H1 (cell line): ENCODE data around the gene STX4. TPM values are rescaled to one million over a fixed set of nuclear protein-coding genes. Genes with fewer than 3 reads are reported as not detected.
"Not testable (repeated sequence)": the region's sequence is repeated elsewhere in the genome, so short reads cannot be mapped to it uniquely, and the experiment has no call there.

Experiments used
- CTCF ChIA-PET: fragments of 300-600 bp; sonication (Branson Sonifier 250); formaldehyde crosslinking; loops from one replicate; lab custom pipeline; 2021; ENCODE audit not compliant: partially characterized antibody; lab: Charles Lee
- POLR2A ChIA-PET: fragments of 300-600 bp; sonication (Branson Sonifier 250); formaldehyde crosslinking; loops from one replicate; lab custom pipeline; 2021; ENCODE audit warnings: inconsistent platforms; ENCODE audit not compliant: partially characterized antibody; lab: Charles Lee
- DNase-seq, 2 experiments: peaks; one replicate each; pipeline versions ENCODE4 v3.0.0 to v3.0.0-alpha.2; 2010 to 2022; ENCODE audit warnings: low spot score in 2 of 2, low read depth in 1 of 2, mixed read lengths in 1 of 2
- FAIRE-seq: peaks from 2 replicates; lab custom pipeline; 2011; peaks lifted over from hg19 to GRCh38; lab: Jason Lieb, UNC
- H2AFZ ChIP-seq: 2 replicates; pipeline ENCODE4 v1.8.1; 2012; ENCODE audit warnings: low read length, inconsistent platforms
- H2AK5ac ChIP-seq: 2 replicates; pipeline ENCODE4 v1.6.1; 2013; ENCODE audit warnings: low read depth, low read length
- H2BK120ac ChIP-seq: replicated peaks from 2 replicates; pipeline ENCODE3; 2013; ENCODE audit warnings: low read depth, low read length, inconsistent platforms
- H2BK12ac ChIP-seq: 2 replicates; pipeline ENCODE4 v1.6.1; 2013; ENCODE audit warnings: low read depth, low read length
- H2BK15ac ChIP-seq: 2 replicates; pipeline ENCODE4 v1.6.1; 2013; ENCODE audit warnings: low read length
- H2BK20ac ChIP-seq: 2 replicates; pipeline ENCODE4 v1.6.1; 2013; ENCODE audit warnings: low read length
- H2BK5ac ChIP-seq: 2 replicates; pipeline ENCODE4 v1.6.1; 2013; ENCODE audit warnings: low read depth, low read length
- H3K14ac ChIP-seq: 2 replicates; pipeline ENCODE4 v1.6.1; 2013; ENCODE audit warnings: inconsistent platforms; ENCODE audit not compliant: insufficient read length
- H3K18ac ChIP-seq: 2 replicates; pipeline ENCODE4 v1.6.1; 2013; ENCODE audit warnings: low read length; ENCODE audit errors: extremely low read depth
- H3K23ac ChIP-seq: 2 replicates; pipeline ENCODE4 v1.6.1; 2013; ENCODE audit warnings: inconsistent platforms; ENCODE audit not compliant: insufficient read length
- H3K23me2 ChIP-seq: 2 replicates; pipeline ENCODE4 v1.6.1; 2013; ENCODE audit warnings: low read depth, low read length
- H3K27ac ChIP-seq: 2 replicates; pipeline ENCODE4 v1.6.1; 2011; ENCODE audit warnings: low read depth, low read length, inconsistent platforms
- H3K27me3 ChIP-seq, 4 experiments: replicated peaks in 1 of 4; 1 replicate in 1 of 4; 2 replicates in 3 of 4; pipeline versions ENCODE4 v1.6.1 to v1.8.1; 2011 to 2013; ENCODE audit warnings: low read length in 3 of 4, mild to moderate bottlenecking in 3 of 4, inconsistent platforms in 2 of 4, mixed read lengths in 2 of 4, moderate library complexity in 1 of 4; ENCODE audit not compliant: control insufficient read depth in 3 of 4, insufficient read depth in 3 of 4; ENCODE audit errors: extremely low read depth in 1 of 4
- H3K36me3 ChIP-seq, 4 experiments: 2 replicates each; pipeline versions ENCODE4 v1.6.1 to v1.8.1; 2011 to 2013; ENCODE audit warnings: mild to moderate bottlenecking in 4 of 4, low read length in 3 of 4, moderate library complexity in 2 of 4, control low read depth in 1 of 4, inconsistent platforms in 1 of 4; ENCODE audit not compliant: insufficient read depth in 4 of 4, control insufficient read depth in 2 of 4
- H3K4ac ChIP-seq: replicated peaks from 2 replicates; pipeline ENCODE3; 2013; ENCODE audit warnings: low read length, low read depth, mixed read lengths, inconsistent platforms; ENCODE audit not compliant: insufficient read length
- H3K4me1 ChIP-seq, 4 experiments: replicated peaks in 1 of 4; 1 replicate in 1 of 4; 2 replicates in 3 of 4; pipeline versions ENCODE4 v1.6.1 to v1.8.1; 2011 to 2013; ENCODE audit warnings: low read length in 3 of 4, inconsistent platforms in 2 of 4, mixed read lengths in 1 of 4; ENCODE audit not compliant: insufficient read depth in 4 of 4, control insufficient read depth in 3 of 4
- H3K4me2 ChIP-seq, 2 experiments: 2 replicates each; pipeline versions ENCODE4 v1.6.1 to v1.8.1; 2011 to 2013; ENCODE audit warnings: low read depth in 2 of 2, low read length in 2 of 2, control low read depth in 1 of 2, inconsistent platforms in 1 of 2, mild to moderate bottlenecking in 1 of 2; ENCODE audit not compliant: insufficient read depth in 1 of 2
- H3K4me3 ChIP-seq, 4 experiments: fragments of 200-600, 300-600 bp in 1 of 4; sonication (generic), shearing (Covaris generic), sonication (Bioruptor Twin) in 1 of 4; 2 replicates each; pipeline versions ENCODE4 v1.5.1 to v1.8.1; 2011 to 2016; ENCODE audit warnings: low read length in 4 of 4, low read depth in 3 of 4, control low read depth in 2 of 4, inconsistent platforms in 2 of 4, mild to moderate bottlenecking in 2 of 4, mixed read lengths in 1 of 4, moderate library complexity in 1 of 4; ENCODE audit not compliant: insufficient read depth in 2 of 4; ENCODE audit errors: extremely low read depth in 1 of 4
- H3K56ac ChIP-seq: replicated peaks from 2 replicates; pipeline ENCODE3; 2013; ENCODE audit warnings: low read depth, mild to moderate bottlenecking, mixed read lengths, low read length, inconsistent platforms; ENCODE audit not compliant: insufficient read length
- H3K79me1 ChIP-seq: 2 replicates; pipeline ENCODE4 v1.6.1; 2013; ENCODE audit warnings: low read depth, low read length, control low read depth
- H3K79me2 ChIP-seq, 2 experiments: 2 replicates each; pipeline versions ENCODE4 v1.6.1 to v1.8.1; 2012 to 2013; ENCODE audit warnings: low read length in 2 of 2, mild to moderate bottlenecking in 2 of 2, inconsistent platforms in 1 of 2; ENCODE audit not compliant: insufficient read depth in 2 of 2, control insufficient read depth in 1 of 2
- H3K9ac ChIP-seq, 4 experiments: replicated peaks in 1 of 4; 1 replicate in 1 of 4; 2 replicates in 3 of 4; pipeline versions ENCODE4 v1.6.1 to v1.8.1; 2011 to 2013; ENCODE audit warnings: low read depth in 3 of 4, low read length in 3 of 4, control low read depth in 2 of 4, mild to moderate bottlenecking in 2 of 4, moderate library complexity in 2 of 4, inconsistent platforms in 1 of 4; ENCODE audit errors: extremely low read depth in 1 of 4
- H3K9me3 ChIP-seq, 2 experiments: 2 replicates each; pipeline versions ENCODE4 v1.6.1 to v1.8.1; 2012 to 2013; ENCODE audit warnings: mild to moderate bottlenecking in 2 of 2, moderate library complexity in 2 of 2, control low read depth in 1 of 2, inconsistent platforms in 1 of 2, low read depth in 1 of 2, low read length in 1 of 2, mixed read lengths in 1 of 2; ENCODE audit not compliant: insufficient read depth in 2 of 2
- H4K20me1 ChIP-seq, 2 experiments: replicated peaks in 1 of 2; 2 replicates each; pipeline versions ENCODE3 to v1.8.1; 2011 to 2013; ENCODE audit warnings: inconsistent platforms in 2 of 2, low read length in 2 of 2, mild to moderate bottlenecking in 1 of 2; ENCODE audit not compliant: insufficient read depth in 2 of 2, control insufficient read depth in 1 of 2
- H4K5ac ChIP-seq: 2 replicates; pipeline ENCODE4 v1.6.1; 2013; ENCODE audit warnings: low read length, low read depth, mixed read lengths, inconsistent platforms; ENCODE audit not compliant: insufficient read length
- H4K8ac ChIP-seq: 2 replicates; pipeline ENCODE4 v1.8.0; 2013; ENCODE audit warnings: mild to moderate bottlenecking, moderate library complexity, low read length, inconsistent platforms; ENCODE audit not compliant: insufficient read depth; ENCODE audit errors: extremely low read depth
- H4K91ac ChIP-seq: replicated peaks from 2 replicates; pipeline ENCODE3; 2013; ENCODE audit warnings: low read length, mixed read lengths, inconsistent platforms; ENCODE audit not compliant: insufficient read length
- WGBS, 2 experiments: shearing (Covaris generic) in 1 of 2; methylation state at CpG; one replicate each; pipeline versions ENCODE4 v1.1.6 to v1.1.7; 2013 to 2015; ENCODE audit warnings: low lambda C conversion rate in 2 of 2, mixed read lengths in 2 of 2, inconsistent platforms in 1 of 2, low coverage in 1 of 2, missing lambda C conversion rate in 1 of 2; ENCODE audit not compliant: insufficient replicate concordance in 2 of 2, insufficient coverage in 1 of 2, insufficient read length in 1 of 2; ENCODE audit errors: extremely low coverage in 1 of 2, missing lambda C conversion rate in 1 of 2; 5-methylcytosine and 5-hydroxymethylcytosine counted together
- polyA plus RNA-seq, 7 experiments: library from polyadenylated mRNA; depleted of rRNA in 3 of 7; stranded (reverse) in 5 of 7; unstranded in 2 of 7; fragments of >200 nt in 5 of 7; fragments of 200-250 nt in 2 of 7; gene quantifications; 1 replicate in 5 of 7; 2 replicates in 1 of 7; 4 replicates in 1 of 7; pipeline versions ENCODE4 v1.2.1 to v1.2.3, GENCODE V29; 2011 to 2013; ENCODE audit warnings: missing spikeins in 2 of 7, mixed read lengths in 2 of 7
- total RNA-seq: library from RNA; stranded (reverse); fragmentation: NEBNext Ultra II Directional; extraction: Animal tissue kit (Norgen Biotek cat#: 25700); gene quantifications from 2 replicates; pipeline ENCODE4 v1.2.1, GENCODE V29; 2021

STX4 gene
- total and polyA plus RNA-seq, 2 of the 8 experiments (the other 6 are each of a cell fraction or from before 2014, with no cell fraction given) = 25.8 to 32.3 TPM

- FAIRE-seq, H3K23me2 ChIP-seq: not testable (repeated sequence)
Measured at GRCh38 chr16:31011815-31012214, 21.5 kb upstream of the STX4 start.

GRCh38 chr16:31013292-31013691 lies 20.1 kb upstream of the STX4 start:
- not testable (repeated sequence) for H2AFZ ChIP-seq, H4K8ac ChIP-seq, H3K79me2 ChIP-seq, H3K23me2 ChIP-seq, H3K79me1 ChIP-seq, H3K23ac ChIP-seq, H3K4ac ChIP-seq, H2BK15ac ChIP-seq, H2BK12ac ChIP-seq, H3K27ac ChIP-seq, H2BK120ac ChIP-seq, H3K9me3 ChIP-seq, H3K18ac ChIP-seq, H3K4me3 ChIP-seq, H3K9ac ChIP-seq, H4K20me1 ChIP-seq, FAIRE-seq, H2BK5ac ChIP-seq, H2AK5ac ChIP-seq, H2BK20ac ChIP-seq, H4K5ac ChIP-seq, H3K14ac ChIP-seq, H3K36me3 ChIP-seq, H3K4me2 ChIP-seq, H4K91ac ChIP-seq, DNase-seq, H3K56ac ChIP-seq, H3K27me3 ChIP-seq
- ChIA-PET CTCF (interaction anchor here (0.8 to 3.2 kb wide), 3 partner anchors 26 to 60 kb away, joined by 3 to 16 read pairs (median 3); partner anchors contain the start of gene HSD3B7), POLR2A (interaction anchor here (1.3 kb wide), 1 partner anchor 59 kb away, joined by 3 read pairs; no protein-coding TSS in a partner anchor)
- peaks cover 0 to 13% (median 6%) of the 10 kb centered on the region in 4 experiments; a peak in 5 of 7 replicates for H3K4me1 ChIP-seq

More at GRCh38 chr16:31011815-31012214, 21.5 kb upstream of the STX4 start:
- not testable (repeated sequence) for H4K91ac ChIP-seq, H2BK5ac ChIP-seq, H3K4me2 ChIP-seq, H4K8ac ChIP-seq, H2BK15ac ChIP-seq, H3K27me3 ChIP-seq, H4K20me1 ChIP-seq, H3K18ac ChIP-seq, H3K36me3 ChIP-seq, H3K9me3 ChIP-seq, H2BK120ac ChIP-seq, H2BK20ac ChIP-seq, DNase-seq, H3K14ac ChIP-seq, H3K79me2 ChIP-seq, H2AFZ ChIP-seq, H3K23ac ChIP-seq, H3K9ac ChIP-seq, H3K79me1 ChIP-seq, H3K4ac ChIP-seq, H4K5ac ChIP-seq, H2BK12ac ChIP-seq, H3K27ac ChIP-seq, H3K4me3 ChIP-seq, H3K56ac ChIP-seq
- ChIA-PET POLR2A (interaction anchor here (0.6 to 1.1 kb wide), 2 partner anchors 29 to 38 kb away, joined by 3 read pairs; no protein-coding TSS in a partner anchor), CTCF (interaction anchor here (1.1 to 2.2 kb wide), 2 partner anchors 27 to 58 kb away, joined by 3 to 8 read pairs; partner anchors contain the start of gene HSD3B7)
- 81% methylated on average over 7 of the region's 7 CpGs; no CpG with 5 or more reads in 1 of the 2 experiments for WGBS, 2 experiments
- H2AK5ac ChIP-seq = 0 out of 2 replicates have a peak overlapping the region, but pooled peaks have one; percentile 3
- peaks cover 4 to 18% (median 6%) of the 10 kb centered on the region in 4 experiments for H3K4me1 ChIP-seq
